GM18505 (cell line): ENCODE data around the gene JAKMIP1.

Source experiments
- ATAC-seq: cut with Tn5 transposase; IDR thresholded peaks from one replicate; pipeline ENCODE4 v1.9.1; 2021; ENCODE audit not compliant: unreplicated experiment
- POLR2A ChIP-seq: IDR thresholded peaks from 4 replicates; pipeline ENCODE4 v1.6.1; 2011; ENCODE audit warnings: borderline replicate concordance; ENCODE audit not compliant: insufficient read depth, insufficient read length; ENCODE audit errors: extremely low read depth

Gene JAKMIP1

DNA sequence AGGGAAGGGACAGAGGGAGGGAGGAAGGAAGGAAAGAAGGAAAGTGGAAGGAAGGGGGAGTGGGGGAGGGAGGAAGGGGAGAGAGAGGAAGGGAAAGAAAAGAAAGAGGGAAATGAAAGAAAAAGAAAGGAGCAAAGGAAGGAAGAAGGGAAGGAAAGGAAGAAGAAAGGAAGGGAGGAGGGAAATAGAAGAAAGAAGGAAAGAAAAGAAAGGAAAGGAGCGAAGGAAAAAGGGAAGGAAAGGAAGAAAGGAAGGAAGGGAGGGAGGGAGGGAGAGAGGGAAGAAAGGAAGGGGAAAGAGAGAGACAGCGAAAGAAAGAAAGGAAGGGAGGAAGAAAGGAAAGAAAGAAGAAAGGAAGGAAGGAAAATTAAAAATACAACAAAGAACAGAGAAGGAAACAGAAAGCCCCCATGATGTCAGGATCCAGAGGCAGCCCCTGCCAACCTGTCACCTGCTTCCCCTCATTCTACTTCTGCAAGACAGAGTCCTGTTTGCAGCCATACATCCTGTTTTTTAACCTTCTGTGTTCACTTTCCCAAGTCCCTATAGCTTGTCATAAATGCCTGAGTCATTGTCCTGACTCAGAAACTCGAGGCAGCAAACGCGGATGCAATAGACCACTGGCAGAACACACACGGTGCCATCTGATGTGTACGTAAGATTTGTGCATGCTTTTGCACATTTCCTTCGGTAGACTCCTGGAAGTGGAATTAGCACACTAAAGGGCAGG, 105.2 kb downstream of the JAKMIP1 start:
- TF ChIP-seq POLR2A, result no peak
- ATAC-seq, result no peak

GRCh38 chr4:6093671-6094070, 106.7 kb downstream of the JAKMIP1 start:
- ATAC-seq, result no peak
- no peak for TF ChIP-seq POLR2A

DNA sequence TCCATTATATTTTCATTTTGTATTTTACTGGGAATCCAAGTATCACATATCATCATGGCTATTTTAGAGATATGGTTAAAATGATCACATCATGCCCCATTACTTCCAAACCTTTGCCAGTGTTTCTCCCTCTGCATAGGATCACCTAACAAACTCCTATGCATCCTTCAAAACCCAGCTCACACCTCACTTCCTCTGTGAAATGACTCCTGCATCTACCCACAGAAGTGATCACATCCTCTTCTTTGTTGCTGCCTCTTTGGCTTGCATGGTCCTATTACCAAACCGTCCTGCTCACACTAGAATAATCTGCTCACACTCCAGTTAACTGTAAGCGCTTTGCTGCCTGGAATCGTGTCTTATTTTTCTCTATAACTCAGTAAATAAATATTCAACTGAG, 107.4 kb downstream of the JAKMIP1 start:
- no peak for TF ChIP-seq POLR2A

DNA sequence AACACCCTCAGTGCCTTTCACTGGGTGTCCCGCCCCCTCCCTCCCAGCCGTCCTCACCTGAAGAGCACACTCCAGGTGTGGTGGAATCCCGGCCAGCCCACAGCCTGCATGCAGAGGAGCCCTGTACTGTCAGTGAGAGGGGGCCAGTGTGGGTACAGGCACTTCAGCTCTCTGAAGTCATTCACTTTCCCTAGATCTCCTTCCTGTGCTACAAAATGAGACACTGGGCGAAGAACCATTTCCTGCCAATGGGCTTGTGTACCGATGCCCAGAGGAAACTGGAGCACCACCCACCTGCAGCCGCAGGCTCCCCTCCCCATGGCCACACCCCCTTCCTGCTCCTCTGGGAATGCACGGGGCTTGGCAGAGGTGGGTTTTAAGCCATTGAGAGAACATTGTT, 108.2 kb downstream of the JAKMIP1 start:
- no peak for ATAC-seq
- no peak for TF ChIP-seq POLR2A

More for the DNA sequence above, 107.4 kb downstream of the JAKMIP1 start:
- ATAC-seq, result no peak

DNA sequence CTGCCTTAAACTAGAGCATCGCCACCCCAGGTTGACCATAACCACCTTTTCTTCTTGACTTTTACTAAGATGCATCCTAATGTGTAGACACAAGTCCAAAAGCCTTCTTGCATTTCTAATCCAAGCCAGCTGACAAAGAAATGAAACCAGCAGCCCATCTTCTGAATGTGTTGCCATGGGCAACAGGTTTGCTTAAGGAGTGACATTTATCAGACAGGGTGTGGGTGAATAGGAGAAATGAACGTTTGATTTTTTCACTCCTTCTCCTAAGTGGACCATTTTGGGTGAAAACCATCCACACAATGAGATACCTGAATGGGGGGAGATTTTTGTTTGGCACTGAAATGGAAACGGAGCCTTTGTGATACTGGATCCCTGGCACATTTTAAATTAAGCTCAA, 109.4 kb downstream of the JAKMIP1 start:
- no peak for ATAC-seq
- TF ChIP-seq POLR2A, result no peak

- no peak for ATAC-seq
- no peak for TF ChIP-seq POLR2A
These were observed 111.4 kb downstream of the JAKMIP1 start for GRCh38 chr4:6088950-6089349.

DNA sequence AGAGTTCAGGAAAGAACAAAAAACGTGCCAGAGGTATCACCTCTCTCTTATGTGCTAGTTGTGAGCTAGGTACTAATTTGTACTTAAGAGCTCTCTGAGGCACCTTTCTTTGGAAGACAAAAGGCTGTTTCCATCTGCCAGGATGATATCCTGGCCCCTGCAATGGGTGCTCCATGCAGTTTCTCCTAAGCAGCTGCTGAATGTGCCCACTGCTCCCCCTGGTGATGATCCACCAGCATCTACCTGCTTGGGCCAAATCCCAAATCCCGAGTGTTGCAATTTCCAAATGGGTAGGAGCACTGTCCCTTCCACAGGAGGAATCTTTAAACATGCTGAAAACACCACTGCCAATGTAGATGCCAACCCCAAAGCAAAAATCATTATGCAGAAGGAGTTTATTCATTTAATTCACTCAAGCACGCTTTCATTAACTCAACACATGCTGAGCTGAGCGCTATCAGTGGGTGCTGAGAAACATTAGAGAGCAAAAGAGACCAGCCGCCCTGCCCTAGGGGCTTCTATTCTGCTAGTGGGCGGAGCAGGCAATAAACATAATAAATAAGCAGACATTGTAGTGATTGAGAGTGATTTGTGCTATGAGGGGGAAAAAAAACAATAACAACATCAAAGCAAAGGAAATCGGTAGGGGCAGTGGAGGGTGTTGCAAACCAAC, 112.5 kb downstream of the JAKMIP1 start:
- ATAC-seq, result no peak
- no peak for TF ChIP-seq POLR2A

DNA sequence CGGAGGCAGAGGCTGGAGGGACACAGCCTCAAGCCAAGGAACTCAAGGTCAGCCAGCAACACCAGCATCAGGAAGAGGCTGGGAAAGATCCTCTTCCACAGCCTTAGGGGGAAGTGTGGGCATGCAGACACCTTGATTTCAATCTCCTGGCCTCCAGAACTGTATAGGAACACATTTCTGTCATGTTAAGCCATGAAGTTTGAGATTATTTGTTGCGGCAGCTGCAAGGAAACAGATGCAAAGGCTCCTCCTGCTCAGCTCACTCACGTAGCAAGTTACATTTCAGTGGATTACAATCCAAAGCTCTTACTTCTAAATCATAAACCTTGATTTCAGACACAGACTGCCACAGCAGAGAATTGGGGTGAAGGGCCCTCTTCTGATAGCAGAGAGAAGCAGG, 113.5 kb downstream of the JAKMIP1 start:
- ATAC-seq, result no peak
- TF ChIP-seq POLR2A, result no peak

GRCh38 chr4:6085691-6086628, 114.4 kb downstream of the JAKMIP1 start:
- no peak for ATAC-seq
- TF ChIP-seq POLR2A, result no peak

DNA sequence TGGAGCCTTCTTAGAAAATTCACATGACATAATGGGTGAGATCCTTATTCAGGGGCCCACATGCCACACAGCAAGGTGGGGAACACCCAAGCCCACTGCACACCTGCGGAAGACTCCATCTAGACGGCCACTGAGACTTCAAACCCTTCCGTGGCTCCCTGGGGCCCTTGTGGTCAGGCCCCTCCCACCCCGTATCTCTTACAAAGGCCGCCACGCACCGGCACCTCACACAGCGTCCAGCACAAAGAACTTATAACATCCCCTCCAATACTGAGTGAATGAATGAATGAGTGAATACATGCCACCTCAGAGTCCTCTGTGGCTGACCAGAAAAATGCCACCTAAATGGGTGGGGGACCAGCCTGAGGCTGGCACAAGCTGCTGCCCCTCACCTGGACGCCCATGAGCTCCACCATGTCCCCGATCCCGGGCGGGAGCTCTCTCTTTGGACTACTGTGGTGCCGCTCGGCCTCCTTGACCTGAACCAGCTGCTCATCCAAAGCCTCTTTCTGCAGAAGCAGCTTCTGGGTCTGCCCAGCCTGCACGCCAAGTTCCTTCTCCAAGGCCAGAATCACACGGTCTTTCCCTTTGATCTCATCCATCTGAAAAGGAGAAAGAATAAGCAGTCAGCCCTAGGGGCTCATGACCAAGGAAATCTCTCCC, 115.2 kb downstream of the JAKMIP1 start:
- no peak for TF ChIP-seq POLR2A
- no peak for ATAC-seq

DNA sequence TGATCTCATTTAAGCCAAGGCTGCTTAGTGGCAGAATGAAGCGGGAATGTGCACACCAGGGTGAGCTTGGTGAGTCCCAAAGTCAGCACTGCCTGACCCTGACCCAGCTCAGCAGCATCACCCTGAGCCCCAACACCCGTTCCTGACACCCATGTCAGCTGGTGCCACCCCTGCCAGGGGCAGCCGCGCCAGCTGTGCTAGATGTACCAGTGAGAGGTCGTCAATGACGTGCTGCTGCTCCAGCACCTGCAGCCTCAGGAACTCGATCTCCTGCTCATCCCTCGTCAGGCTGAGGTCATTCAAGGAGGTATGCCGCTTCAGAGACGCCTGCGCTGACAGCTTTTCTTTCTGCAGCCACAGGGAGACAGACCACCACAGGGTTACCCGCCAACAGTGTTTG, 120.4 kb downstream of the JAKMIP1 start:
- no peak for TF ChIP-seq POLR2A
- no peak for ATAC-seq

- ATAC-seq, result no peak
These were observed 121.8 kb downstream of the JAKMIP1 start for GRCh38 chr4:6078560-6078959.

DNA sequence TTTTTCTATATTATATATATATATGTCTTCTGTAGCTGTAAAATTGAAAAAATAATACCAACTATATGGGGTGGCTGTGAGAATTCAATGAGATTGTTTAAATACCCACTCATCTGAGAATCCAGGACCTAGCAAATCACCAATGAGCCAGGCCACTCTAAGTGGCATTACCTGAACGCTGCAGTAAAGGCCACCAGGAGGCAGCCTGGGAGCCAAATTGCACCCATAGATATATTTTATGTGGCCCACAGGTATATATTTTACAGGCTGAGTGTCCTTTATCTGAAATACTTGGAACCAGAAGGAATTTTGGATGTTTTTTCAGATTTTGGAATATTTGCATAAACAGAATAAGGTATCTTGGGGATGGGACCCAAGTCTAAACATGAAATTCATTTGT, 124.0 kb downstream of the JAKMIP1 start:
- ATAC-seq, result no peak
- no peak for TF ChIP-seq POLR2A

More at GRCh38 chr4:6078560-6078959, 121.8 kb downstream of the JAKMIP1 start:
- TF ChIP-seq POLR2A, result no peak
